ENCODE measurements around the gene MCOLN2.

DNA sequence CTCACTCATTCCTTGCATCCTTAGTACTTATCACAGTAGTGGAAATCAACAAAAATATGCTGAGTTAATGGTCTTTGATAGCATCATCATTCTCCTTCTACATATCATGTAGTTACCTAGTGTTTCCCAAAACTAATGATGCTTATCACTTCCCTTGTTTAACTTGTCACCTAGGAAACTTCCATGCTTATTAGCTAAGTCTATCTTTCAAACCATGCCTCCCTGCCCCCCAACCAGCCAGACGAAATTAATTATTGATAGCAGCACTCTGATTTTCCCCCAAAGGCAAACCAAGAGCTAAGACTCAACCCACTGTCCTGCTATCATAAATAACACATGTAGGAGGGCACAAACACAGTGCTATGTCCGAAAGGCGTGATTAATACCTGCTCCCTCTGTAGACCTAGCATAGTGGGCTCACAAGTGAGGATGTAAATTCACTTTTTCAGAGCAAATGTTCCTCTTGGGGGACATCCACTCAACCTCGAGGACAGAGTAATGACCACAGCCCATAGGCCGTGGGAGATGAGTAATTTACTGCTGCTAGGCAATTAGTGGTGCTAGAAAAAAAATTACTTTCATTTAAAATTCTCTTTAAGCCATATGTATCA, 78.1 kb downstream of the MCOLN2 start:
- TF ChIP-seq EZH2 (IDR thresholded peaks at IDR 0.05; ENCODE audit: borderline replicate concordance, low read depth, low read length, poor library complexity, severe bottlenecking) = no peak
- TF ChIP-seq, protein P1, sequence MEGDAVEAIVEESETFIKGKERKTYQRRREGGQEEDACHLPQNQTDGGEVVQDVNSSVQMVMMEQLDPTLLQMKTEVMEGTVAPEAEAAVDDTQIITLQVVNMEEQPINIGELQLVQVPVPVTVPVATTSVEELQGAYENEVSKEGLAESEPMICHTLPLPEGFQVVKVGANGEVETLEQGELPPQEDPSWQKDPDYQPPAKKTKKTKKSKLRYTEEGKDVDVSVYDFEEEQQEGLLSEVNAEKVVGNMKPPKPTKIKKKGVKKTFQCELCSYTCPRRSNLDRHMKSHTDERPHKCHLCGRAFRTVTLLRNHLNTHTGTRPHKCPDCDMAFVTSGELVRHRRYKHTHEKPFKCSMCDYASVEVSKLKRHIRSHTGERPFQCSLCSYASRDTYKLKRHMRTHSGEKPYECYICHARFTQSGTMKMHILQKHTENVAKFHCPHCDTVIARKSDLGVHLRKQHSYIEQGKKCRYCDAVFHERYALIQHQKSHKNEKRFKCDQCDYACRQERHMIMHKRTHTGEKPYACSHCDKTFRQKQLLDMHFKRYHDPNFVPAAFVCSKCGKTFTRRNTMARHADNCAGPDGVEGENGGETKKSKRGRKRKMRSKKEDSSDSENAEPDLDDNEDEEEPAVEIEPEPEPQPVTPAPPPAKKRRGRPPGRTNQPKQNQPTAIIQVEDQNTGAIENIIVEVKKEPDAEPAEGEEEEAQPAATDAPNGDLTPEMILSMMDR (conservative IDR thresholded peaks at IDR 0.05; ENCODE audit: low read depth, low read length) = no peak

Data from A673 (cell line).